ENCODE data around the gene UNC5A. TPM values are rescaled to one million over a fixed set of nuclear protein-coding genes. Genes with fewer than 3 reads are reported as not detected.

UNC5A gene
- total RNA-seq, 3 donors from 2014 or later (not counting 1 experiment from before 2014, with no cell fraction given), result not detected

- intact Hi-C loops (cut with micrococcal nuclease), result no loop called here
- DNase-seq, result no peak
These were observed 33.4 kb upstream of the UNC5A start for GRCh38 chr5:176776916-176777315.

GRCh38 chr5:176778921-176779465 lies 31.4 kb upstream of the UNC5A start:
- Histone ChIP-seq H3K4me3 (ENCODE audit: low read length) (no peak overlapping the region), H3K9me3 (ENCODE audit: control insufficient read depth, insufficient read depth, low read length) (no peaks in the 10 kb centered on the region), H3K27ac (ENCODE audit: low read length) (no peak overlapping the region), H3K27me3 (ENCODE audit: control insufficient read depth, insufficient read depth, low read length) (no peaks in the 10 kb centered on the region), H3K4me1 (ENCODE audit: control insufficient read depth, insufficient read depth, low read length) (no peaks in the 10 kb centered on the region), H3K36me3 (ENCODE audit: control insufficient read depth, insufficient read depth, low read length) (no peaks in the 10 kb centered on the region)
- H3K4me3 Mint-ChIP-seq, result no peak overlapping the region
- no peaks in the 10 kb centered on the region for H3K36me3 Mint-ChIP-seq
- ATAC-seq, result no peak
- no peaks in the 10 kb centered on the region for H3K9me3 Mint-ChIP-seq
- DNase-seq, result no peak
- H3K27me3 Mint-ChIP-seq (ENCODE audit: low read depth in 2 of 2), result peaks cover 21% of the 10 kb centered on the region in 2 donors
- H3K27ac Mint-ChIP-seq, result no peak overlapping the region
- intact Hi-C loops (cut with micrococcal nuclease), result no loop called here
- TF ChIP-seq CTCF (IDR thresholded peaks at IDR 0.05), result no peak
- 96% methylated on average over 8 of the region's 8 CpGs for WGBS (ENCODE audit: insufficient coverage)
- peaks cover 0 to 5% of the 10 kb centered on the region in 2 donors for H3K4me1 Mint-ChIP-seq

More at GRCh38 chr5:176776916-176777315, 33.4 kb upstream of the UNC5A start:
- Histone ChIP-seq H3K4me1 (ENCODE audit: control insufficient read depth, insufficient read depth, low read length) (no peaks in the 10 kb centered on the region), H3K27ac (ENCODE audit: low read length) (no peak overlapping the region), H3K36me3 (ENCODE audit: control insufficient read depth, insufficient read depth, low read length) (no peaks in the 10 kb centered on the region), H3K9me3 (ENCODE audit: control insufficient read depth, insufficient read depth, low read length) (no peaks in the 10 kb centered on the region), H3K27me3 (ENCODE audit: control insufficient read depth, insufficient read depth, low read length) (no peaks in the 10 kb centered on the region), H3K4me3 (ENCODE audit: low read length) (no peak overlapping the region)
- H3K9me3 Mint-ChIP-seq, result no peaks in the 10 kb centered on the region
- H3K36me3 Mint-ChIP-seq, result no peaks in the 10 kb centered on the region
- TF ChIP-seq CTCF (IDR thresholded peaks at IDR 0.05), result no peak
- peaks cover 21 to 24% of the 10 kb centered on the region in 2 donors for H3K27me3 Mint-ChIP-seq (ENCODE audit: low read depth in 2 of 2)
- peaks cover 0 to 5% of the 10 kb centered on the region in 2 donors for H3K4me1 Mint-ChIP-seq
- WGBS (ENCODE audit: insufficient coverage), result 80% methylated on average over 8 of the region's 8 CpGs
- ATAC-seq, result no peak
- no peak overlapping the region for H3K4me3 Mint-ChIP-seq
- no peak overlapping the region for H3K27ac Mint-ChIP-seq

DNA sequence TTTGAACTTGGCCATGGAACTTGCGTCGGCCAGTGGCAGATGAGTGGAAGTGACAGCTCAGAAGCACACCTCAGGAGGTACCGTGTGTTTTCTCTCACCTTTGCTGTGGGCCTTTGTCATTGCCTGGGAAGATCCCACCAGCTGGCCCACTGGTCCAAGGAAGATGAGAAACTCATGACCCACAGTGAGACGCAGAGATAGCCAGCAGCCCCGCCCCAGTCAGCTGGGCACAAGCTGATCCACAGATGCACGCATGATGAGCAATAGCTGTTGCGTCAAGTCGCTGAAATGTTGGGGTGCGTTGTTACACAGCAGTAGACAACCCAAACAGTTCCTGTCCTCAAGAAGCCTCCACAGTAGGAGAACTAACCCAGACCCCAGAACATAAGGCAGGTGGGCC lies 30.8 kb upstream of the UNC5A start:
- no peak overlapping the region for H3K4me3 Mint-ChIP-seq
- H3K27ac Mint-ChIP-seq, result no peak overlapping the region
- DNase-seq (no peak), ATAC-seq (no peak)
- H3K36me3 Mint-ChIP-seq, result no peaks in the 10 kb centered on the region
- H3K4me1 Mint-ChIP-seq, result peaks cover 0 to 5% of the 10 kb centered on the region in 2 donors
- Histone ChIP-seq H3K27ac (ENCODE audit: low read length) (no peak overlapping the region), H3K4me3 (ENCODE audit: low read length) (no peak overlapping the region), H3K9me3 (ENCODE audit: control insufficient read depth, insufficient read depth, low read length) (no peaks in the 10 kb centered on the region), H3K36me3 (ENCODE audit: control insufficient read depth, insufficient read depth, low read length) (no peaks in the 10 kb centered on the region), H3K4me1 (ENCODE audit: control insufficient read depth, insufficient read depth, low read length) (no peaks in the 10 kb centered on the region), H3K27me3 (ENCODE audit: control insufficient read depth, insufficient read depth, low read length) (peaks cover 1% of the 10 kb centered on the region)
- no peak for TF ChIP-seq CTCF (IDR thresholded peaks at IDR 0.05)
- peaks cover 20 to 21% of the 10 kb centered on the region in 2 donors for H3K27me3 Mint-ChIP-seq (ENCODE audit: low read depth in 2 of 2)
- H3K9me3 Mint-ChIP-seq, result no peaks in the 10 kb centered on the region
- intact Hi-C loops (cut with micrococcal nuclease), result no loop called here
- WGBS (ENCODE audit: insufficient coverage), result 87% methylated on average over 9 of the region's 9 CpGs

Data from natural killer cell (primary cell).